ENCODE data around the gene SIK3. TPM values are rescaled to one million over a fixed set of nuclear protein-coding genes. Genes with fewer than 3 reads are reported as not detected.

Gene SIK3
- total and polyA plus RNA-seq, 12 donors: 9.9 to 47.3 (median 36.5) TPM

GRCh38 chr11:117076941-117077691 is 21.1 kb downstream of the SIK3 start:
- peaks cover 10 to 80% (median 38%) of the 10 kb centered on the region in 9 donors for H3K4me1 ChIP-seq
- no peaks in the 10 kb centered on the region for H3K36me3 ChIP-seq
- no peaks in the 10 kb centered on the region for H3K27me3 ChIP-seq
- no peak for TF ChIP-seq CTCF (IDR thresholded peaks at IDR 0.05)
- DNase-seq (no peak), ATAC-seq (peak in 4 of 8 donors; percentile 38 to 65 (median 56))
- H3K9me3 ChIP-seq: no peaks in the 10 kb centered on the region
- WGBS, 2 donors: 56 to 58% methylated on average over 3 of the region's 3 CpGs
- intact Hi-C loops (cut with DNase I): no loop called here
- H3K27ac ChIP-seq: peak overlapping the region in 2 of 10 donors; percentile 7 to 17
- H3K4me3 ChIP-seq: no peak overlapping the region

- H3K4me1 ChIP-seq: peaks cover 10 to 90% (median 57%) of the 10 kb centered on the region in 9 donors
- intact Hi-C loops (cut with DNase I): no loop called here
- H3K27ac ChIP-seq: no peak overlapping the region
- ATAC-seq (no peak), DNase-seq (no peak)
- TF ChIP-seq CTCF (IDR thresholded peaks at IDR 0.05): no peak
- no peaks in the 10 kb centered on the region for H3K9me3 ChIP-seq
- no peak overlapping the region for H3K4me3 ChIP-seq
- no peaks in the 10 kb centered on the region for H3K36me3 ChIP-seq
- H3K27me3 ChIP-seq: no peaks in the 10 kb centered on the region
- 87 to 89% methylated on average over 1 of the region's 1 CpG for WGBS, 2 donors
Measured at GRCh38 chr11:117075186-117075585, 23.0 kb downstream of the SIK3 start.

GRCh38 chr11:117074119-117074518 is 24.1 kb downstream of the SIK3 start:
- peak overlapping the region in 1 of 10 donors; percentile 29 for H3K27ac ChIP-seq
- H3K36me3 ChIP-seq: no peaks in the 10 kb centered on the region
- ATAC-seq (peak in 1 of 8 donors; percentile 38), DNase-seq (no peak)
- intact Hi-C loops (cut with DNase I): loop anchor here in 1 of 10 donors (5.0 kb wide), 1 partner anchor 787 kb away; no protein-coding TSS in a partner anchor
- no peak overlapping the region for H3K4me3 ChIP-seq
- TF ChIP-seq CTCF (IDR thresholded peaks at IDR 0.05): no peak
- peaks cover 10 to 97% (median 63%) of the 10 kb centered on the region in 9 donors for H3K4me1 ChIP-seq
- H3K27me3 ChIP-seq: no peaks in the 10 kb centered on the region
- H3K9me3 ChIP-seq: no peaks in the 10 kb centered on the region

- Histone ChIP-seq H3K4me3 (no peak overlapping the region), H3K27ac (peak overlapping the region in 1 of 10 donors; percentile 39), H3K27me3 (no peaks in the 10 kb centered on the region), H3K4me1 (peaks cover 10 to 95% (median 63%) of the 10 kb centered on the region in 9 donors), H3K36me3 (no peaks in the 10 kb centered on the region), H3K9me3 (no peaks in the 10 kb centered on the region)
- intact Hi-C loops (cut with DNase I): loop anchor here in 1 of 10 donors (5.0 kb wide), 1 partner anchor 786 kb away; no protein-coding TSS in a partner anchor
- TF ChIP-seq CTCF (IDR thresholded peaks at IDR 0.05): no peak
- no peak for DNase-seq
- ATAC-seq: no peak
- 39 to 42% methylated on average over 2 of the region's 2 CpGs for WGBS, 2 donors
Measured at GRCh38 chr11:117073539-117073938, 24.7 kb downstream of the SIK3 start.
